ENCODE data around the gene PSRC1. TPM values are rescaled to one million over a fixed set of nuclear protein-coding genes. Genes with fewer than 3 reads are reported as not detected.

PSRC1 gene
- total RNA-seq, 2 donors from 2014 or later, result 6.5 to 36.0 TPM

DNA sequence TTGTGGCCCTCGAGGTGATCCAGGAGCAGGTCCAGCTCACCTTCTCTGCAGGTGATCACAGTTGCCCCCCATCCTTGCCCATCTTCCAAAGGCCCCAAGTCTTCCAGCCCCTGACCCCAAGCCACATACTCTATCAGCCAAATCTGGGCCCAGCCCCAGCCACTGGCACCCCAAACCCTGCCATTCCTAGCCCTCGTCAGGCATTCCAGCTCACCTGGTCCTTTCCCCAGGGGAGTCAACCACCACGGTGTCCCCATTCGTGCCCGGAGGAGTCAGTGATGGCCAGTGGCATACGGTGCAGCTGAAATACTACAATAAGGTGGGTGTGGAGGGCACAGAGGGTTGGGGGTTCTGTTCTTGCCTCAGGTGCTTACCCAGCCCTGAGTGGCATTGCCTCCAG lies 21.4 kb downstream of the PSRC1 start:
- Histone ChIP-seq H3K4me3 (no peak overlapping the region), H3K9me3 (no peaks in the 10 kb centered on the region), H3K36me3 (no peaks in the 10 kb centered on the region), H3K9ac (ENCODE audit: low read depth in 2 of 2, low read length in 2 of 2) (no peak overlapping the region), H3K27me3 (no peaks in the 10 kb centered on the region), H3K27ac (no peak overlapping the region), H3K4me1 (no peaks in the 10 kb centered on the region)
- intact Hi-C loops (cut with DNase I), result no loop called here
- DNase-seq, result no peak
- TF ChIP-seq, protein P1, sequence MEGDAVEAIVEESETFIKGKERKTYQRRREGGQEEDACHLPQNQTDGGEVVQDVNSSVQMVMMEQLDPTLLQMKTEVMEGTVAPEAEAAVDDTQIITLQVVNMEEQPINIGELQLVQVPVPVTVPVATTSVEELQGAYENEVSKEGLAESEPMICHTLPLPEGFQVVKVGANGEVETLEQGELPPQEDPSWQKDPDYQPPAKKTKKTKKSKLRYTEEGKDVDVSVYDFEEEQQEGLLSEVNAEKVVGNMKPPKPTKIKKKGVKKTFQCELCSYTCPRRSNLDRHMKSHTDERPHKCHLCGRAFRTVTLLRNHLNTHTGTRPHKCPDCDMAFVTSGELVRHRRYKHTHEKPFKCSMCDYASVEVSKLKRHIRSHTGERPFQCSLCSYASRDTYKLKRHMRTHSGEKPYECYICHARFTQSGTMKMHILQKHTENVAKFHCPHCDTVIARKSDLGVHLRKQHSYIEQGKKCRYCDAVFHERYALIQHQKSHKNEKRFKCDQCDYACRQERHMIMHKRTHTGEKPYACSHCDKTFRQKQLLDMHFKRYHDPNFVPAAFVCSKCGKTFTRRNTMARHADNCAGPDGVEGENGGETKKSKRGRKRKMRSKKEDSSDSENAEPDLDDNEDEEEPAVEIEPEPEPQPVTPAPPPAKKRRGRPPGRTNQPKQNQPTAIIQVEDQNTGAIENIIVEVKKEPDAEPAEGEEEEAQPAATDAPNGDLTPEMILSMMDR (IDR thresholded peaks at IDR 0.05), result no peak

DNA sequence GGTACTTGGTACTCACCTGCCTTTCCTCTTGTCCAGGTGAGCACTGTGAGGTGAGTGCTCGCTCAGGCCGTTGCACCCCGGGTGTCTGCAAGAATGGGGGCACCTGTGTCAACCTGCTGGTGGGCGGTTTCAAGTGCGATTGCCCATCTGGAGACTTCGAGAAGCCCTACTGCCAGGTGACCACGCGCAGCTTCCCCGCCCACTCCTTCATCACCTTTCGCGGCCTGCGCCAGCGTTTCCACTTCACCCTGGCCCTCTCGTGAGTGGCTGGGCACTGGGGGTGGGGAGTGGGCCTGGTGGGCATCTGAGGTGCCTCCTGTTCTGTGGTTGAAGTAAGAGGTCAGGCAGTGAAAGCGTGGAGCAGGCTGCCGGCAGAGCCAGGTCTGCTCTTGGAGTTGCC lies 21.9 kb downstream of the PSRC1 start:
- no peak for DNase-seq
- Histone ChIP-seq H3K27me3 (no peaks in the 10 kb centered on the region), H3K27ac (no peak overlapping the region), H3K4me1 (no peaks in the 10 kb centered on the region), H3K36me3 (no peaks in the 10 kb centered on the region), H3K9me3 (no peaks in the 10 kb centered on the region), H3K4me3 (no peak overlapping the region), H3K9ac (ENCODE audit: low read depth in 2 of 2, low read length in 2 of 2) (no peak overlapping the region)
- TF ChIP-seq, protein P1 (IDR thresholded peaks at IDR 0.05), result no peak
- intact Hi-C loops (cut with DNase I), result no loop called here

DNA sequence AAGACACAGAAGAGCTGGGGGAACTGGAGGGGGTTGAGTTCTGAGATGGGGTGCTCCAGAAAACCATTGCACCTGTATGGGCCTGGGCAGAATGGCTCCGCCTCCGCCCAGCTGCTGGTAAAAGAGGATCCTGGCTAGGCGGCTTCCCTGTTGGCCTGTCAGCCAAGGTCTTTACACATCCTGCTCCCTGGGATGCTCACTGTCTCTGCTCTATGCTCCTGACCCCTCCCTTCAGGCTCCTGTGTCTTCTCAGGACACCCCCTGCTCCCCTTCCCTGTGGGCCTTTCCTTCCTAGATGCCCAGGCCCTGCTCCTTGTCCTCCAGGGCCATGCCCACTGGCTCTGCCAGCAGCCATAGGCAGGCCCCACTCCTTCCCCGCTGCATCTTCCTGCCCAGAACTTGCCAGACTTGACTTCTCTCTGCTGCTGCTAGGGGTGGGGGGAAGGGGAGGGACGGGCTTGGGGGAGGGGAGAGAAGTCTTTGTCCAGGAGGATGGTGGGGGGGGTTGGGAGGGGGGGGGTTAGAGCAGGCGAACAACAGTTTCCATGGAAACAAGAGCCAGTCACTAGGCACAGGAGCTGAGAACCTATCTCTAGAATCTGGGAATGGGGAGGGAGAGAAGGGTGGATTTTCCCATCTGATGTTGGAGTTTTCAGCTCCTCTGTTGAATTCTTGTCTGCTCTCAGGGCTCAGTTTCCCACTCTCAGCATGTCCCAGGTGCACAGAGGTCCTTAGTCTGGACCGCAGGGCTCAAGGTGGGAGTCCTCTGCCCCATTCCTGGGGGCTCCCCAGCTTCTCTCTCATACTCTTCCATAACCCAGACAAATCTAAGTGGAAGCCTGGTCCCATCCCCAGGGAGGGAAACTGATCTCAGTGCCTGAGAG lies 23.0 kb downstream of the PSRC1 start:
- no peaks in the 10 kb centered on the region for H3K4me1 ChIP-seq
- TF ChIP-seq, protein P1 (IDR thresholded peaks at IDR 0.05), result no peak
- no peak overlapping the region for H3K27ac ChIP-seq
- H3K9me3 ChIP-seq, result no peaks in the 10 kb centered on the region
- no peak overlapping the region for H3K9ac ChIP-seq (ENCODE audit: low read depth in 2 of 2, low read length in 2 of 2)
- no peak for DNase-seq
- H3K4me3 ChIP-seq, result no peak overlapping the region
- H3K36me3 ChIP-seq, result no peaks in the 10 kb centered on the region
- no peaks in the 10 kb centered on the region for H3K27me3 ChIP-seq
- intact Hi-C loops (cut with DNase I), result no loop called here

DNA sequence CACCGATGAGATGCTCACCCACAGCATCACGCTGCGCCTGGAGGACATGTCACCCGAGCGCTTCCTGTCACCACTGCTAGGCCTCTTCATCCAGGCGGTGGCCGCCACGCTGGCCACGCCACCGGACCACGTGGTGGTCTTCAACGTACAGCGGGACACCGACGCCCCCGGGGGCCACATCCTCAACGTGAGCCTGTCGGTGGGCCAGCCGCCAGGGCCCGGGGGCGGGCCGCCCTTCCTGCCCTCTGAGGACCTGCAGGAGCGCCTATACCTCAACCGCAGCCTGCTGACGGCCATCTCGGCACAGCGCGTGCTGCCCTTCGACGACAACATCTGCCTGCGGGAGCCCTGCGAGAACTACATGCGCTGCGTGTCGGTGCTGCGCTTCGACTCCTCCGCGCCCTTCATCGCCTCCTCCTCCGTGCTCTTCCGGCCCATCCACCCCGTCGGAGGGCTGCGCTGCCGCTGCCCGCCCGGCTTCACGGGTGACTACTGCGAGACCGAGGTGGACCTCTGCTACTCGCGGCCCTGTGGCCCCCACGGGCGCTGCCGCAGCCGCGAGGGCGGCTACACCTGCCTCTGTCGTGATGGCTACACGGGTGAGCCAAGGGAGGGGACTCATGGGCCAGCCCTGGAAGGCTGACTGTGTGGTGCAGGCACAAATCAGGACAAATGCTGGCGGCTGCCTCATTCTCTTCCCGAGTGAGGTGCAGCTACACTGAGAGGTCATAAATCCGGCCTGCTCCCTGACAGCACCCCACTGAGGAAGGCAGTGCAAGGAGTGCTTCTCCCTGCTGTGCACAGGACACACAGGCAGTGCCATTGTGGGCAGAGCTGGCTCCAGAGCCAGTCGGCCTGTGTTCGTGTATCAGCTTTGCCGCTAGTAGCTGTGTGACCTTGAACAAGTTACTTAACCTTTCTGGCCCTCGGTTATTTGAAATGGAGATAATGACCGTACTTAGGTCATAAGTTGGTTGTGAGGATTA lies 24.2 kb downstream of the PSRC1 start:
- no peaks in the 10 kb centered on the region for H3K36me3 ChIP-seq
- no peak overlapping the region for H3K9ac ChIP-seq (ENCODE audit: low read depth in 2 of 2, low read length in 2 of 2)
- no peak for DNase-seq
- H3K27me3 ChIP-seq, result no peaks in the 10 kb centered on the region
- no peaks in the 10 kb centered on the region for H3K9me3 ChIP-seq
- H3K27ac ChIP-seq, result no peak overlapping the region
- TF ChIP-seq, protein P1 (IDR thresholded peaks at IDR 0.05), result no peak
- no peaks in the 10 kb centered on the region for H3K4me1 ChIP-seq
- intact Hi-C loops (cut with DNase I), result no loop called here
- H3K4me3 ChIP-seq, result no peak overlapping the region

DNA sequence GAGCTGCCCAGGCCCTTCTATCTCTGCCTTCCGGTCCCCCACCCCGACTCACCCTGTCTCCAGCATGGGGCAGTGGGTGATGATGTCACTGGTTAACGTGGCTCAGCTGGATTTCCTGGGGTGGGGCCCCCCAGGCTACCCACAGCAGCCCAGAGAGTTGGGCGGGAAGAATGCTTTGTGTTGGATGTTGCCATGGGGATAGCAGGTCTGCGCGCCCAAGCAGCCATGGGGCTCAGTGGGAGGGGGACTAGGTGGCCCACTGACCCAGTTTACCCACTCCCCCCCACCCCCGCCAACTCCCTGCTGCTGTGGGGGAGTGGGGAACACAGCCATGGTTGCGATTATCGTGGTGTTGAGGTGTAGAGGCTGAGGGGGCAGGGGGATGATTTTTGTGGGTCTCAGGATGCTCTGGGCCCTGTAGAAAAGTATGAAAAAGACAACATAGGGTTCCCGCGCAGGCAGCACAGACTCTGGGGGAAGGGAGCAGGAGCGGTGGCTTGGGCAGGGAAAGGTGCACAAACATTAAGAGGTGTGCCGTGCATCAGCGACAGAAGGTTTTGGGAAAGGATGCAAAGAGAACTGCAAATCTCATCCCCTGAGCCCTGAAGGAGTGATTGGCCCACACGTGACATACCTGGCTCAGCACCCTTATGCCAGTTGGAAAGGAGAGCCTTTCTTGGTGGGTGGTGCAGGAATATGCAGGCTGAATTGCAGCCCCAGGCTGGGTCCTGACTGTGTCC lies 25.1 kb downstream of the PSRC1 start:
- Histone ChIP-seq H3K9me3 (no peaks in the 10 kb centered on the region), H3K27ac (no peak overlapping the region), H3K4me3 (no peak overlapping the region), H3K9ac (ENCODE audit: low read depth in 2 of 2, low read length in 2 of 2) (no peak overlapping the region), H3K36me3 (no peaks in the 10 kb centered on the region), H3K27me3 (no peaks in the 10 kb centered on the region), H3K4me1 (no peaks in the 10 kb centered on the region)
- no peak for DNase-seq
- TF ChIP-seq, protein P1 (IDR thresholded peaks at IDR 0.05), result no peak
- intact Hi-C loops (cut with DNase I), result no loop called here

Data from colonic mucosa (tissue), 4 donors.